Uterus (tissue), 4 donors: ENCODE data around the gene WWOX. TPM values are rescaled to one million over a fixed set of nuclear protein-coding genes. Genes with fewer than 3 reads are reported as not detected.

Source experiments
- DNase-seq, 2 donors: peaks; one replicate each; pipeline ENCODE4 v3.0.0-alpha.2; 2019 to 2020
- H3K27ac ChIP-seq, 2 donors: fragments of 200-600 bp; sonication (generic); 1 replicate in 1 of 2; 2 replicates in 1 of 2; pipeline ENCODE4 v1.5.1; 2016 to 2018
- H3K27me3 ChIP-seq, 2 donors: fragments of 200-600 bp; sonication (generic); one replicate each; pipeline ENCODE4 v1.5.1; 2018 to 2019; ENCODE audit warnings: control low read depth in 1 of 2
- H3K36me3 ChIP-seq, 2 donors: fragments of 200-600 bp; sonication (generic); one replicate each; pipeline ENCODE4 v1.5.1; 2019; ENCODE audit warnings: control low read depth in 1 of 2
- H3K4me1 ChIP-seq, 2 donors: fragments of 200-600 bp; sonication (generic); one replicate each; pipeline ENCODE4 v1.5.1; 2018 to 2019; ENCODE audit warnings: control low read depth in 1 of 2
- H3K4me3 ChIP-seq, 2 donors: fragments of 200-600 bp; sonication (generic); 1 replicate in 1 of 2; 2 replicates in 1 of 2; pipeline ENCODE4 v1.5.1; 2018 to 2019; ENCODE audit warnings: mild to moderate bottlenecking in 1 of 2
- H3K9me3 ChIP-seq, 2 donors: fragments of 200-600 bp; sonication (generic); one replicate each; pipeline ENCODE4 v1.5.1; 2019; ENCODE audit warnings: control low read depth in 1 of 2
- POLR2A ChIP-seq, 2 donors: fragments of 450-650 bp; IDR thresholded peaks; one replicate each; pipeline ENCODE4 v1.6.1; 2016; ENCODE audit warnings: antibody characterized with exemption in 2 of 2, mild to moderate bottlenecking in 1 of 2, moderate library complexity in 1 of 2
- intact Hi-C: fragments of 100-400 bp; cut with DNase I; formaldehyde crosslinking; loops from one replicate; pipeline ENCODE4 v1.15.1; 2023; ENCODE audit warnings: low total_unique reads
- total RNA-seq, 4 donors: library from RNA; depleted of rRNA in 3 of 4; stranded (reverse); fragments of >200 nt in 3 of 4; gene quantifications; one replicate each; pipeline versions ENCODE4 v1.1.0 to v1.2.4, GENCODE V29; 2014 to 2023
- TF ChIP-seq, protein P1 (sequence below), 4 experiments: fragments of 200-600 bp in 2 of 4; fragments of 450-650 bp in 2 of 4; sonication (generic) in 2 of 4; IDR thresholded peaks; one replicate each; pipeline ENCODE4 v1.5.1; 2016 to 2019; ENCODE audit warnings: antibody characterized with exemption in 4 of 4, mild to moderate bottlenecking in 2 of 4, moderate library complexity in 1 of 4
- donor health status: DM: yes; HTN: yes; CAD: no.

Gene WWOX
- total RNA-seq, 4 donors from 2014 or later = 34.1 to 99.9 (median 55.8) TPM

DNA sequence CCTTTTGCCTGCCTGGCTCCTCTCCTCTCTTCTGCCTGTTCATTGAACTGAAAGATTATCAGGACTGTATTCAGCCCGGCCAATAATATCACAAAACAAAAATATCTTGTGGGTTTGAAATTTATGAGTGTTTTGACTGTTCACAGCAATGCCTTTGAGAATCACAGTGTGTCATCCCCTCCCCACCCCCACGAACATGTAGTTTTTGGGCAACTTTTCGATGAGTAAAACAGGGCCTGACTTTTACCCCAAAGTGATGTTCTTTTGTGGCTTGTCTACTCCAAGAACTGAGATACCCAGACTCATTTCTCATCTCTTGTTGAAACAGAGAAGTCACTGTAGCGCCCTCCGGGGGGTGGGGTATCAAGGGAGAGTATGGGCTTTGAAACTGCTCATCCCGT is 675.7 kb downstream of the WWOX start:
- Histone ChIP-seq H3K27ac (no peak overlapping the region), H3K4me3 (no peak overlapping the region)
- intact Hi-C loops = no loop called here

DNA sequence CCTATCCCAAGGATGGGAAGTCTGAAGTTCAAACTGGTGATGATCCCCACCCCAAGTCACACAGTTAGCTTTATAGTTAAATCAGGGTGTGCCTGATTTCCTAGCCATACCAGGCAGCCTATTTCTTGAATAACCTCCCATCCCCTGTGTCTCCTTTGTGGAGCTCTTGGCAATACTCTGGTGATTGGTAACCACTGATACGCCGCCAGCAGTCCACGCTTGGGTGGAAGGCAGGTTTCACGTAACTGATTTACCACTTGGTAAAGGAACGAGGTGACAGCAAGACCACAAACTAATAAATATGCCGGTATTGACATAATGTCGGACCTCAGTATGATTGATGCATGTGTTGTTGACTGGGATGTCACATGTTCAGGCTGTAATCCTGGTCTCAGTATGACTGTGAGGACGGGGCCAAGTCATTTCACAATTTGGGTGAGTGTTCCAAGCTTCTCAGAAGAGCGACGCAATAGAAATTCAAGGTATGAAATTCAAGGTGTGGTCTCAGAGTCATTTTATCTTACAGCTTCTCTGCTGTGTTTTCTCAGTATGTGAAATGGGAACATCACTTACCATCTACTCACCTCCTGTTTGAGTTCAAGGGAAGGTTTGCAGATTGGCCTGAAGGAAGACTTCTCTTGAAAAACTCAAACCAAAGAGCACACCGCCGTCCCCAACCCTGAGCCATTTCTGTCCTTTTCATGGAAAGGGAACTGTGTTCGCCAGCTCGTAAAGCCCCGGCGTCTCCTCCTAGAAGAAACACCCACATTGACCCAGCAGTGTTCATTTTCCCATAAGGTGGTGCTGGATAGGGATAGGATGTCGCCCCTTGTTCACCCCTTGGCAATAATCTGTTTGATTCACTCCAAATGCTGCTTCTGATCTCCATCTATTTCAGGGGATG is 678.9 kb downstream of the WWOX start:
- Histone ChIP-seq H3K27ac (no peak overlapping the region), H3K27me3 (no peaks in the 10 kb centered on the region), H3K9me3 (no peaks in the 10 kb centered on the region), H3K4me1 (no peaks in the 10 kb centered on the region), H3K36me3 (no peaks in the 10 kb centered on the region), H3K4me3 (no peak overlapping the region)
- no peak for TF ChIP-seq POLR2A (IDR thresholded peaks at IDR 0.05)
- TF ChIP-seq, protein P1, sequence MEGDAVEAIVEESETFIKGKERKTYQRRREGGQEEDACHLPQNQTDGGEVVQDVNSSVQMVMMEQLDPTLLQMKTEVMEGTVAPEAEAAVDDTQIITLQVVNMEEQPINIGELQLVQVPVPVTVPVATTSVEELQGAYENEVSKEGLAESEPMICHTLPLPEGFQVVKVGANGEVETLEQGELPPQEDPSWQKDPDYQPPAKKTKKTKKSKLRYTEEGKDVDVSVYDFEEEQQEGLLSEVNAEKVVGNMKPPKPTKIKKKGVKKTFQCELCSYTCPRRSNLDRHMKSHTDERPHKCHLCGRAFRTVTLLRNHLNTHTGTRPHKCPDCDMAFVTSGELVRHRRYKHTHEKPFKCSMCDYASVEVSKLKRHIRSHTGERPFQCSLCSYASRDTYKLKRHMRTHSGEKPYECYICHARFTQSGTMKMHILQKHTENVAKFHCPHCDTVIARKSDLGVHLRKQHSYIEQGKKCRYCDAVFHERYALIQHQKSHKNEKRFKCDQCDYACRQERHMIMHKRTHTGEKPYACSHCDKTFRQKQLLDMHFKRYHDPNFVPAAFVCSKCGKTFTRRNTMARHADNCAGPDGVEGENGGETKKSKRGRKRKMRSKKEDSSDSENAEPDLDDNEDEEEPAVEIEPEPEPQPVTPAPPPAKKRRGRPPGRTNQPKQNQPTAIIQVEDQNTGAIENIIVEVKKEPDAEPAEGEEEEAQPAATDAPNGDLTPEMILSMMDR (IDR thresholded peaks at IDR 0.05) = no peak
- DNase-seq = no peak
- intact Hi-C loops = no loop called here

More for the DNA sequence above, 675.7 kb downstream of the WWOX start:
- Histone ChIP-seq H3K36me3 (no peaks in the 10 kb centered on the region), H3K9me3 (no peaks in the 10 kb centered on the region), H3K27me3 (no peaks in the 10 kb centered on the region), H3K4me1 (no peaks in the 10 kb centered on the region)
- DNase-seq = no peak
- TF ChIP-seq, protein P1 (IDR thresholded peaks at IDR 0.05) = no peak
- TF ChIP-seq POLR2A (IDR thresholded peaks at IDR 0.05) = no peak

DNA sequence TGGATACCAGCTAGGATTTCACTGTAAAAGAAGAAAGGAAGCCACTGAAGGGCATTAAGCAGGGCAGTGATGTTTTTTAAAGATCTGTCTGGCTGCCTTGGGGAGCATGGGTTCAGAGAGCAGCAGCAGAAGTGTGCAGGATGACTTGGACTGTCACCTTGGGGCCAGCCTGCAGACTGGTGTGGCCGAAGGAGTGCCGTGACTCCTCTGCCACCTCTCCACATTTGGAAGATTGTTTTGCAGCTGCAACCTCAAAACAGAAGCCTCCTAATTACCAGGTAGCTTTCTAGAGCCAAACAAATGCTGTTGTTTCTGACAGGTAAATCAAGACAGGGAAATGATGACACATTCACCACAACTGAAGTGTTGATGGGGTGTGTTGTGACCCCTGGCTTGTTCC is 681.4 kb downstream of the WWOX start:
- no peaks in the 10 kb centered on the region for H3K36me3 ChIP-seq
- no peak overlapping the region for H3K4me3 ChIP-seq
- no peaks in the 10 kb centered on the region for H3K4me1 ChIP-seq
- no peaks in the 10 kb centered on the region for H3K9me3 ChIP-seq
- intact Hi-C loops = no loop called here
- no peaks in the 10 kb centered on the region for H3K27me3 ChIP-seq
- TF ChIP-seq, protein P1 (IDR thresholded peaks at IDR 0.05) = no peak
- no peak for TF ChIP-seq POLR2A (IDR thresholded peaks at IDR 0.05)
- H3K27ac ChIP-seq = no peak overlapping the region
- no peak for DNase-seq

DNA sequence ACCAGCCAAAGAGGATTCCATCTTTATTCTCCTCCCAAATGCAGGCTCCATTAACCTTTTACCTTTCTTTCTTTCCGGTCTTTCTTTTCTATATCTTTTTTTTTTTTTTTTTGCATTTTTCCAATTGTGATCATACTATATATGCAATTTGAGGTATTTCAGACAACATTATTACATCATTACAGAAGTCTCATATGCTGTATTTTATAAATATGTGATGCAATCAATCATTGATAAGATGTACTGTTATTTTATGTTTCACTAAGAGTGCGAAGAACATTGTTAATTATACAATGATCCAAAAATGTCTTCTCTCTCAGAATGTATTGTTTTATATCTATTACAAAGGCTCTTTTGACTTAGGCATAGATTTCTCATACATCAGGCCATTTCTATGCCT is 683.1 kb downstream of the WWOX start:
- Histone ChIP-seq H3K27me3 (no peaks in the 10 kb centered on the region), H3K4me1 (no peaks in the 10 kb centered on the region), H3K4me3 (no peak overlapping the region), H3K36me3 (no peaks in the 10 kb centered on the region), H3K9me3 (no peaks in the 10 kb centered on the region), H3K27ac (no peak overlapping the region)
- DNase-seq = no peak
- intact Hi-C loops = no loop called here
- no peak for TF ChIP-seq POLR2A (IDR thresholded peaks at IDR 0.05)
- TF ChIP-seq, protein P1 (IDR thresholded peaks at IDR 0.05) = no peak

DNA sequence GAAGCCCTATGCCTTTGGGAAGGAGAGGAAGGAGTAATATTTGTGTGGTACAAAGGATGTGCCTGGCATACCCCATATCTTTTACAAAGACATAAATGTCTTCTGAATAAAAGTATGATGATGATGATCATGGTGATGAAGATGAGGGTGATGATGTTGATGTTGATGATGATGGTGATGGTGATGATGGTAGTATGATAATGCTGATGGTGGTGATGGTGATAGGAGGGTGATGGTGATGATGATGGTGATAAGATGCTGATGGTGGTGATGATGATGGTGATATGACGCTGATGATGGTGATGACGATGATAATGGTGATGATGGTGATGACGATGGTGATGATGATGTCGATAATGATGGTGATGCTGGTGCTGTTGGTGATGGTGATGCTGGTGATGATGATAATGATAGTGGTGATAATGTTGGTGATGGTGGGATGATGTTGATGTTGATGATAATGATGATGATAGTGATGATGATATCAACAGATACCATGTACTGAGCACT is 684.2 kb downstream of the WWOX start:
- H3K27ac ChIP-seq = no peak overlapping the region
- no peaks in the 10 kb centered on the region for H3K27me3 ChIP-seq
- intact Hi-C loops = no loop called here
- DNase-seq = no peak
- TF ChIP-seq, protein P1 (IDR thresholded peaks at IDR 0.05) = no peak
- no peak for TF ChIP-seq POLR2A (IDR thresholded peaks at IDR 0.05)
- no peaks in the 10 kb centered on the region for H3K36me3 ChIP-seq
- no peaks in the 10 kb centered on the region for H3K9me3 ChIP-seq
- no peak overlapping the region for H3K4me3 ChIP-seq
- H3K4me1 ChIP-seq = no peaks in the 10 kb centered on the region
